IPS-18c (cell line): ENCODE measurements around the gene CDC37L1.
A peak's percentile ranks its signal among the peaks of the same experiment; 100 is the strongest.

Experiments used
- H3K4me3 ChIP-seq: 2 replicates; pipeline ENCODE4 v1.7.0; 2013; ENCODE audit warnings: low read depth, mild to moderate bottlenecking, low read length, moderate library complexity; ENCODE audit not compliant: insufficient read depth
- H3K9me3 ChIP-seq: one replicate; pipeline ENCODE4 v1.6.1; 2013; ENCODE audit warnings: mild to moderate bottlenecking, low read length, moderate library complexity; ENCODE audit not compliant: control insufficient read depth, insufficient read depth

The CDC37L1 gene

DNA sequence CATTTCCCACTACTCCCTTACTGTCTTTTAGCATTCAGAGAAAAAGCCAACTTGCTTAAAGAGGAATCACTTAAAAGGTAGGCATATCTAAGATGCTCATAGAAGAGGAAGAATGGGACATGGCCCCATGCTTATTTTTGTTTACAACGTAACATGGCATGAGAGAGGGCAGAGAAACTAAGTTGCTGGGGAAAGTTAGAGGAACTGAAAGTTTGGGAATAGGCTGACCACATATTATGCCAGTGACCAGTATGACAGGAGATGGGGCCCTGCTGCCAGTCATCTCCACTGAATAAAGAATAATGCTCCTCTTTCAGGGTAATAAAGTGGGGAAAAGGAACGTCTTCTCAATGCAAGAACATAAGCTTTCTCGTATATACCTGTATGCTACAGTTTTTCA, 15.4 kb upstream of the CDC37L1 start:
- Histone ChIP-seq H3K4me3 (no peak overlapping the region), H3K9me3 (no peaks in the 10 kb centered on the region)

DNA sequence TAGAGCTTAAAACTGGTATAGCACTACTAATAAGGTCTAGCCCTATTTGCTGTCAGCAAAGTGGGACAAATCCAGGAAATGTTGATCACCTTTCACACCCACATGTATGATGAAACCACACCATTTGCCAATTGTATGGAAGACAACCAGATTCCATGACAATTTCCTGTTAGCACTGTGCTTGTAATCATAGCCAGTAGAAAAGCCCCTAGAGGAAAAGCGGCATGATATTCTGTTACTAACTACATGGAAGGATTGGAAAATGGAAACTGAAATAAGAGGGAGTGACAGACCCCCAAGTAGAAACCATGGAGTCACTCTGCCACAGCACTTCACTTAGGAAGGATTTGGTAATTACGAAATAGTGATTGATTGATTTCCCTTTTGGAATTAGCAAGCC, 14.0 kb upstream of the CDC37L1 start:
- H3K4me3 ChIP-seq, result no peak overlapping the region

DNA sequence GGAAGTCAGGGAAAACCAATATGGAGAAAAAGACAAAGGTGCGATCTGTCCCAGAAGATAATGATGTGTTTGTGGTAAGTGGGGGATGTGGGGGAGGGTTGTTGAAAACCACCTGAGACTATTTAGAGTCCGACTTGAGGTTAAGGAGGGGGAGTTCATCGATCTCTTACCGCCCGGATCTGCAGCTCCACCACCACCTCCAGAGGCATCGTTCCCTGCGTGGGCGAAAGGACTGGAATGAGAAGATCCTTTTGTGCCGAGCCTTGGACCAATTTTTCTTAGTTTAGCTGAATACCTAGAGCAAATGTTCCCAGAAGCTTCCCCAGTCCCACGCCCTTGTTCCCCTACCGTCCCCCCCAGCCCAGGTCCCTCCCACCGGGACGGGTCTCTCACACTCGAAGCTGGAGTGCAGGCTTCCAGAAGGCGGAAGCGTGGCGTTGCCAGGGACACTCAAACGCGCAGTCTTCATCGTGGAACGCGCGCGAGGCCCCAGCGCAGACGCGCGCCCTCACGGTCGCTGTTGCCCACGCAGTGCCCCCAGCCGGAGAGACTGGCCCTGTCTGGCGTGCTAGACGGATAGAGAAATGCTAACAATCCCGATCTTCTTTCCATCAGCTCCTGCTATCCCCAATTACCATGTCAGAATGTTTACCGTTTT, 13.2 kb upstream of the CDC37L1 start, which contains the start of gene SPATA6L:
TSS of gene SPATA6L (minus strand) at position 439 of the 658 bp plus-strand sequence. CDS start at position 209, 230 bp downstream.
- H3K4me3 ChIP-seq, result peak within 1 kb of the TSS; percentile 50

More for the DNA sequence above, 14.0 kb upstream of the CDC37L1 start:
- H3K9me3 ChIP-seq, result no peaks in the 10 kb centered on the region

DNA sequence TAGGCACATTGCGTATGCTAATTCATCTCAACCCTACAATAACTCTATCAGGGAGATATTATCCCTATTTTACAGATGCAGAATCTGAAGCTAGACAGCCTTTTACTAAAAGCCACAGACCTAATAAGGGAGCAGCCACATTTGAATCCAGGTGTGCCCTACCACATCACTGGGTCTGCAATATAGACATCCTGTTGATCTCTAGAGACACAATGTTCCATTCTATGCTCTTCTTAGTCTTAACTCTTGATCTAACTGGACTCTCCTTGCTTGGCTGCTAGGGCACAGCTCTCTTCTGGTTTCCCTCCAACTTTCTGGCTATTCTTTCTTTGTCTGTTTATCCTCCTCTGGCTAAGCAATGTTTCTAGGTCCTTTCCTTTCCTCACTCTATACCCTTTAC, 11.7 kb upstream of the CDC37L1 start:
- H3K9me3 ChIP-seq, result no peaks in the 10 kb centered on the region
- no peak overlapping the region for H3K4me3 ChIP-seq

More for the DNA sequence above, 13.2 kb upstream of the CDC37L1 start, which contains the start of gene SPATA6L:
- no peaks in the 10 kb centered on the region for H3K9me3 ChIP-seq

DNA sequence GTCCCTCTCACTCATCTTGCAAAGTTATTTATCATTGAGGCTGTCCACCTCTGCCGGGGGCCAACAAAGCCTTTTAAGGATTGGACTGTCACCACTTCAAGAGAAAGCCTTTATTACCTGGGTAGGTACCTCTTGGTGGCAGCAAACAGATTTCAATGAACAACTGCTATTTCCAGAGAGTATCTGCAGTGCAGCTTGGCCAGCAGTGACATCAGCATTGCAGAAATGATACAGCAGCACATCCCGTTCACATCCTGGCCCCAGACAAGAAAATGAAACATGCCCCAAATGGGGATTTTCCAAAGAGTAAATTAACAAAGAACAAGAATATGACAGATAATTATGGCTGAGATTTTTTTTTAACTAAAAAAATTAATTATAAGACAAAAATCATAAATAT, 10.8 kb upstream of the CDC37L1 start:
- no peaks in the 10 kb centered on the region for H3K9me3 ChIP-seq
- no peak overlapping the region for H3K4me3 ChIP-seq

DNA sequence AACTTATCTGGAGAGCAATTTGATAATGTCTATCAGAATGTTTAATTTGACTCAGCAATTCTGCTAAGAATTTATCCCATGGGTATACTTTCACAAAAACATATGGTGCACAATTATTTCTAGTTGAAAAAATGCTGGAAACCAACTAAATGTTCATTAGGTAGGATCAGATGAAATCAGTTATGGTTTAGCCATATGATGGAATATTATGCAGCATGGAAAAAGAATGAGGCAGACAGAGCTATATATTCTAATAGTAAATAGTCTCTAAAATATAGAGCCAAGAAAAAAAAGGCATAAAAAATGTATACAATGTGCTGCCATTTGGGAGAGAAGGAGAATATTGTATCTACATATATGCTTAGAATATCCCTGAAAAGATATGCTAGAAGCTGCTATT, 9.5 kb upstream of the CDC37L1 start:
- no peaks in the 10 kb centered on the region for H3K9me3 ChIP-seq

DNA sequence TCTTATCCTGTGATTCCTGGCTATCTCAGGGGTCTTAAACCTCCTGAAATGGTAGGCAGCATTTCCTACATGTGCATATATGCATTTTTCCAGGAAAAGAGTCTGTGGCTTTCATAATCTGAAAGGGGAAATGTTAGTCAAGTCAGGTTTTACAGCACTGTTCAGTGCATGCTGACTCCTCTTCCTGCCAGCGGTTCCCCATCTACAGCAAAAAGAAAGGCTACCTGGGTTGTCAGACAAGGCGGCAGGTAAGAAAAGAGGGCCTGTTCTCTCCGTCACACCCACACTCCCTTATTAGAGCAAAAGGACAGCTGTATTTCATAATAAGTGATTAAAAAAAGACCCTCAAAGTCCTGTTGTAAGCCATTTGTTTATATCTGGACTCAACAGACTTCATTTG, 8.8 kb upstream of the CDC37L1 start:
- Histone ChIP-seq H3K9me3 (no peaks in the 10 kb centered on the region), H3K4me3 (no peak overlapping the region)

More for the DNA sequence above, 9.5 kb upstream of the CDC37L1 start:
- H3K4me3 ChIP-seq, result no peak overlapping the region

DNA sequence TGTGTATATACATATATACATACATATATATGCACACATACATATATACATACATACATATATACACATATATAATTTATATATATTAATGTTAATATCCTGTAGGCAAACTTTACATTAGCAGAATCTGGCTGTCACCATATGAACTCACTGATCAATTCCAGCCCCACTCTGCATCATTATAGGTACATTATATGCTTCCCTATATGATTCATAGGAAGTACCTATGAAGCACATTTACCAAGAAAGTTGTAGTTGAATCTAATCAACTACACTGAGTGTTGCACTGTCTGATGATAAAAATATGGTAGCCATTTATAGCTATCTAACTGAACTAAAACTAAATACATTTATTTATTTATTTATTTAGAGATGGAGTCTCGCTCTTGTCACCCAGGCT, 7.6 kb upstream of the CDC37L1 start:
- H3K4me3 ChIP-seq, result no peak overlapping the region
- no peaks in the 10 kb centered on the region for H3K9me3 ChIP-seq

DNA sequence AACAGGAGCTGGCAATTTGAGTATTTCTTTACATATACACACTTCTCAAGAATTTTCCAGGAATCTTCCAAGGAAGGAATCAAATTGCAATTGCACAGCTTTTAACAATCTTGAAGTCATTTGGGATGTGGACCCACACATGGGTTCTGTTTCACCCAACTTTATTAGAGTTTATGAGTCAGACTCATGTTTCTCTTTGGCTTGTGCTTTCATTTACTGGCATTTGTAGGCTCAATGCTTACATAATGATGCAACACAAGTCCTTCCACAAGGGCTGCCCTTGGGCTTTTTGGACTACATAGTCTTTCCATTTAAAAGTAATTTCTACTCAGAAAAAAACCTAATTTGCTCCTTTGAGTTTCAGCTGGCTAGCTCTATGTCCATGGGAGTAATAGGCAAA, 4.6 kb upstream of the CDC37L1 start:
- Histone ChIP-seq H3K9me3 (no peaks in the 10 kb centered on the region), H3K4me3 (no peak overlapping the region)

DNA sequence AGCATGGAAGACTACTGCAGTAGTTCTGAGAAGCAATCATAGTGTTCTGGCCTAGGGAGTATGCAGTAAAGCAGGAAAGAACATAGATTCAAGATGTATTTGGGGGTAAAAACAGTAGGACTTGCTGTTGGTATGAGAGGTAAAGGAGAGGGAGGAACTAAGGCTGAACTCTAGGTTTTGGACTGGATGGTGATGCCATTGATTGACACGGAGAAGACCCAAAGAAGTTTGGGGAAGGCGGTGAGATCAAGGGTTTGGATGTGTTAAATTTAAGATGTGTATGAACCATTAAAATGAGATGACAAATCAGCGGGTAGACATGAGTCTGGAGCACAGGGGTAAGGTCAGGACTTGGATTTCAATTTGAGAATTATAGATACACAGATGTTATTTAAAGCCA, 2.0 kb upstream of the CDC37L1 start:
- Histone ChIP-seq H3K4me3 (no peak overlapping the region), H3K9me3 (no peaks in the 10 kb centered on the region)

DNA sequence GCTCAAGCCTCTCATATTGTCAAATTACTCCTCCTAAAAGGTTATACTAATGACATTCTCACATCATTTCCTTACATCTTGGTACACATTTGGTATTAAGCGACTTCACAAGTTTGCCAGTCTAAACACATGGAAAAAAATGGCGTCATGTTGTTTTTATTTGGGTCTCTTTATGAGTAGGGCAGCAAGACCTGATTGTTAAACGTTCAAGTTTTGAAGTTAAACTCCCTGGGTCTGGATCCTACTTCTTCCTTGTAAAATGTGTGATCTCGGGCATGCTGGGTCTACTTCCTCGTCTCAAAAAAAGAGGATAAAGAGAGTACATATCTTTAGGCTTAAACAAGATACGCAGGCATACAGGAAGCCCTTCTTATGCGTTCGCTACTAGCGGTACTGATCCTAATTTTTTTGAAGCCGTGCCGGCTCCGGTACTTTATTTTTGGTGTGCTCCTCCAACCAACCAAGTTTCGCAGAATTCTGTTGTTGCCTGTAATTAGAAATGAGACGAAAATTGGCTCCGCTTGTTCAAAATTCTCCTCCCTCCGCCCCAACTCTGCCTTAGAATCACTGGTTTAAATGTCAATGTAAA, 596 bp upstream of the CDC37L1 start:
- H3K9me3 ChIP-seq, result no peaks in the 10 kb centered on the region
- peak overlapping the region; percentile 96 for H3K4me3 ChIP-seq

DNA sequence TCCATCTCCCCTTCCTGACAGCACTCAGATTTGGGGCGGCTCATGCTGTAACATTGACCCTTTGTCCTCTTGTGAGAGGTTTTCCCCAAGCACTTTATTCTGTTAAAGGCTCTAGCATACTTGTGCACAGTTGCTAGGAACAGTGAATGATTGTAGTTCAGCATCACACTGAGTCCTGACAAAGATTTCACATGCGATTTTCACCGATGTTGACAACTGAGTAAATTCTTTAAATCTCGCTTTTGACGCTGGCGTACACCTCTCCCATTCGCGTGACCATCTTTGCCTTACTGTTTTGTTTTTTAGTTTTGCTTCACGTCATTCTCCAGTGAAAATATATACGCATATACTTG, 780 bp downstream of the CDC37L1 start:
- no peaks in the 10 kb centered on the region for H3K9me3 ChIP-seq

DNA sequence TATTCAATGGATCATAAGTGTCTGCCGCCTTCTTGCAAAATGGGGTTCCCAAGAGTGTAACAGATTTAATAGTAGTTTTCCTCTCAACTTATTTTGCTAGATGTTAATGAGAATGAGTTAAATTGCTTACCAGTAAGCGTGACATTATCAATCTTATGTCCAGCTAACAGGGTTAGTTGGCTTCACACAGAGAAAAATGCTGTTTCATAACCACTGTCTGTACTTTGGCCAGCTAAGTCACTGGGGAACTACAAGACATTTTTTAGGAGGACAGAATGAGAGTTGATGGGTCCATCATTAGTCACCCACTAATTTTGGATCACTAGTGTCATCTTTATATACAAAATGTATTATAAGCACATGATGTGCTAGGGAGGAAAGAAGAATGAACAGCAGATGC, 1.4 kb downstream of the CDC37L1 start:
- H3K4me3 ChIP-seq, result peak overlapping the region; percentile 96; the same call in 1 of the 2 replicates
- H3K9me3 ChIP-seq, result no peaks in the 10 kb centered on the region

More for the DNA sequence above, 780 bp downstream of the CDC37L1 start:
- H3K4me3 ChIP-seq, result peak overlapping the region; percentile 96

DNA sequence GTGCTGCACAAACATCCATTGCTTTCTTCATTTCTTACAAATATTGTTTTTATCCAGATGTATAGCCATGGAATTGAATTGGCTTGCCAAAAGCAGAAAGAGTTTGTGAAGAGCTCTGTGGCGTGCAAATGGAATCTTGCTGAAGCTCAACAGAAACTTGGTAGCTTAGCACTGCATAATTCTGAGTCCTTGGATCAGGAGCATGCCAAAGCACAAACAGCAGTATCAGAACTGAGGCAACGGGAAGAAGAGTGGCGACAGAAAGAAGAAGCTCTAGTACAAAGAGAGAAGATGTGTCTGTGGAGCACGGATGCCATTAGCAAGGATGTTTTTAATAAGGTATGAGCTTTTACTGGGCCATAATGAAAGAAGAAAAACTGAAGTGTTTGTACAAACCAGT, 5.5 kb downstream of the CDC37L1 start:
- H3K4me3 ChIP-seq, result no peak overlapping the region
- H3K9me3 ChIP-seq, result no peaks in the 10 kb centered on the region

DNA sequence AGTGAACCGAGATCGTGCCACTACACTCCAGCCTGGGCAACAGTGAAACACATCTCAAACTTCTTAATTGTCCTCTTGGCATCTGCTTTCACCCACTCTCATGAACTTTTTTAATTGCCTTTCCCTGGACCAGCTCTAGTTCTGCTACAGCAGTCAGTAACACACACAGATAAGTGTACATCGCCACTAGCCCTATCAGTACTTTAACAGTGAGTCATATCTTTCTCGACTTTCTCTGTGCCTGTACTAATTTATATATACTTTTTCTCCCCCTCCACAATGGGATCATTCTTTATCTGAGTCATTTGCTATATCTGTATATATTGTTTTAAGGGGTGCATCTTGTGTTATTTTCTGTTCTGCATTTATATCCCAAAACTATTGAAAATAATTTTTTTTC, 6.7 kb downstream of the CDC37L1 start:
- no peak overlapping the region for H3K4me3 ChIP-seq

DNA sequence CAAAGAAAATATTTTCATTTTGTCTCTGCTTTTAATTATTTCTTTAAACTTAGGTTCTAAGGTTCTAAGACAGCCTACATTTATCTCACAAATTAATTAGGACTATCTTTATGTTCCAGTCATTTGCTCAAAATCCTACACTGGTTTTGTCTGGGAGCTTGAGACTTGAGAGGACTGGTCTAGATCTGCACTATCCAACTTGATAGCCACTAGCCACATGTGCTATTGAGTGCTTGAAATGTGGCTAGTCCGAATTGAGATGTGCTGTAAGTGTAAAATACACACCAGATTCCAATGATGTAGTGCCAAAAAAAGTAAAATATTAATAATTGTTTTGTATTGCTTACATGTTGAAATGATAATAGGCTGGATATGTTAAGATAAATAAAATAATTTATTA, 7.2 kb downstream of the CDC37L1 start:
- Histone ChIP-seq H3K9me3 (no peaks in the 10 kb centered on the region), H3K4me3 (no peak overlapping the region)

More for the DNA sequence above, 6.7 kb downstream of the CDC37L1 start:
- H3K9me3 ChIP-seq, result no peaks in the 10 kb centered on the region

DNA sequence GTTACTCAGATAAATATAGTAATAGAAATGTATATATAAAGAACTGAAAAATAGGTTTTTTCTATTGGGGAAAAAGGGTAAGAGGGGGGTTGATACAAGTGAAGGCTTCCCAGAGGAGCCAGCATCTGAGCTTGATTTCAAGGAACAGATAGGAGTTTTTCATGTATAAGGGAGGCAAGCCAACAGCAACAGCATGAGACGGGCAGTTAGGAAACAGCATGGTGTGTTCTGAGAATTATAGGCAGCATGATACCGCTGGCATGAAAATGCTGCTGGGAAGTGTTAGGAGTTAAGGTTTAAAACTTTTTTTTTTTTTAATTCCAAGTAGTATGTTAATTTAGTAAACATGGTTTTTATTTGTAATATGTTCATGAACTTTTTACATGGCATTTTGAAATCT, 9.7 kb downstream of the CDC37L1 start:
- Histone ChIP-seq H3K9me3 (no peaks in the 10 kb centered on the region), H3K4me3 (no peak overlapping the region)

DNA sequence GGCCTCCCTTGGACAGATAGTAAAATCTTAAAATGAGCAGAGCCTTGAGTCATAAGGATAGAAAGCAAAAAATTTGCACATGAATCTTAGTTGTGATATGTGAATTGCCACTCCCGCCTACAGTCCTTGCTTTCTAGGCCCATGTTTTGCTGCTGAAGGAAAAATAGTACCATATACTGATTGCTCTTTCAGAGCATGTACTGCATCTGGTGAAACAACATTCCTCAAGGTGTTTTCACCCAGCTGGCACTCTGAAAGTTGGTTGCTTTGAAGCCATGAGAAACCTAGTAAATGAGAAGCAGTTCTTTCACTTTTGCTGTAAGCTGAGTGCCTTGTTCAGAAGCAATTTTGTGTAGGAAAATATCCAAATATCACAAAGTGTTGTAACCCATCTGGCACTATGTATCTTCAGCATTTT, 10.3 kb downstream of the CDC37L1 start:
- Histone ChIP-seq H3K9me3 (no peaks in the 10 kb centered on the region), H3K4me3 (no peak overlapping the region)

DNA sequence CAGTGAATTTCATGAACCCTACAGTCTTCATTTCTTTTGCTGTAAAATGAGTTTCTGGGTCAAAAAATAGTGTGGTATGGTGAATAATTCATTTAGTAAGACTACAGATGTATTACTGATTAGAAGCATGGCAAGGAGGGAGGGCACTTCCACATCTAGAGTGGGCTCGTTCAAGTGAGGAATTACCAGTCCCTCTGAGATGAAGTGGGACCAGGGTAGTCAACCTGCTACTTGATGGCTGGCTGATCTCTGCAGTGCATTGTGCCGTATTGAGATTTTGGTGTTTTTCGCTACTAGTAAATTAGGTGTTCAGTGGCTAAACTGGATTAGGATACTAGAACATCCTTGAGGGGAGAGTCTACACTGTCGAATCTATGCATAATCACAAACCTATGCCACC, 10.8 kb downstream of the CDC37L1 start:
- H3K9me3 ChIP-seq, result no peaks in the 10 kb centered on the region
- H3K4me3 ChIP-seq, result no peak overlapping the region
